ENCODE measurements around the gene FCHO2. TPM values are rescaled to one million over a fixed set of nuclear protein-coding genes. Genes with fewer than 3 reads are reported as not detected.
A peak's percentile ranks its signal among the peaks of the same experiment; 100 is the strongest.

Gene FCHO2
- total RNA-seq, 1 experiment from 2014 or later = 12.0 TPM

DNA sequence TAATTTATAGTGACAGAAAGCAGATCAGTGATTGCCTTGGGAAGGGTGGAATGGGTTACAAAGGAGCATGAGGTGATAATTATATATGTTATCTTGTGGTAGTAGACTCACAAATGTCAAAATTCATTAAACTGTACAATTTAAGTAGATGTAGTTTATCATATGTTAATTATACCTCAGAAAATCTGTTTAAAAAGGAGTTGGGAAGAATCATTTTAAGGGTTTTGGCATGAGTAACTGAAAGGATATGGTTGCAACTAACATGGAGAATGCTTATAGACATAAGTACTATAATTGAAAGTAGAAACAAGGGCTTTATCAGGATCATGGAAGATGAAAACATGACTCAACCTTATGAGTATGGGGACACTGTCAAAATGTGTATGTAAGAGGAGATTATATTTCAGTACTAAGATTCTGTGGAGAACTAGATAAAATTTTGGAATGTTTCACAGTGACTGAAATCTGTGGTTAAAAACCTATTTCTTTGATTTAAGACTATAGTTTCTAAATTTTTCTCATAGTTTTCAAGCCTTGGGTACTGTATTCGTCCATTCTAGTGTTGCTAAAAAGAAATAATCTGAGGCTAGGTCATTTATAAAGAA is 73.3 kb downstream of the FCHO2 start:
- DNase-seq (ENCODE audit: low read depth) = no peak

DNA sequence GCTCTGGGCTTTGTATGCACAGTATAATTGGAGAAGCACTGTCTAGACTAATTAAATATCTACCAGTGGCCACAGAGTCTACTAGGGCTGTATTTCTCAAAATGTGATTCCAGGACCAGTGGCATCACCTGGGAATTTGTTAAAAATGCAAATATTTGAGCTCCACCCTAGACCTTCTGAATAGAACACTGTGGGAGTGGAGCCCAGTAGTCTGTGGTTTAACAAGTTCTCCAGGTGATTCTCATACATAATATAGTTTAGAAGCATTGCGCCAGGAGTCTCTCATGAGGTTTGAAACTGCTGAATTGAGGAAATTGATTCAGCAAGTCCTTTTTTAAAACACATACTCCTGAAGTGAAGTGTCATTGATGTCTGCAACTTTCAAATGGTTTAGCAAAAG is 74.7 kb downstream of the FCHO2 start:
- no peak for DNase-seq (ENCODE audit: low read depth)

DNA sequence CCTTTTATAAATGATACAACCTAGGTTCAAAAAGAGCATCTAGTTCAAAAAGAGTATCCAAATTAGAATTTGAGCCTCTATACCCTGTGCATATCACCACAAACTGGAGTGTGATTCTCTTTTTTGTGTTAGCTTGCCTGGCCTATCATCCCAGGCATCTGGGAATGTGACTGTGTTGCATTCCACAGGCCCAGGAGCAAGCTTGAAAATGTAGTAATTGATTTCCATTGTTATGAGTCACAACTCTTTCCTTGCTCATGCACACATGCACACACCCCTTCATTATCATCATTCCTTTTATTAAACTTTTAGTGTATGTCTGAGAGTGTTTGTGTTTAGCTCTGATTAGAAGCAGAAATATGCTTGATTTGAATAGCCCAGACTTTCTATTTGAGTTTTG is 75.2 kb downstream of the FCHO2 start:
- peak; percentile 81 for DNase-seq (ENCODE audit: low read depth)

DNA sequence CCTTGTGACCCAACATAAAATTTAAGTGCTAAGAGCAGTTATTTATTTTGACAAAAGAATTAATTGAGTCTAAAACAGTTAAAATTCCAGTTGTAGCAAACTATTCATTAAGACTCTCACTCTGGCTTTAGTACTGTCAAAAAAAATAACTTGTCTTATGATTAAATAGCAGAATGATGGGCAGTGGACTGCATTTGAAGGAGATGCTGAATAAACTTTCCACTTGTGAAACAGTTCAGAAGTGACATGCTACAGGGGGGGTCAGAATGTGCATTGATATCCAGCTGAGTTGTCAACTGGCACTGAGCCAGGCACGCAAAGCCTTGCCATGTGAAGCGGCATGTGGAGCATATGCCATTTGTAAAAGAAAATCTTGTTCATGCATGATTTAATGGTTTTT is 76.0 kb downstream of the FCHO2 start:
- peak; percentile 90 for DNase-seq (ENCODE audit: low read depth)

DNA sequence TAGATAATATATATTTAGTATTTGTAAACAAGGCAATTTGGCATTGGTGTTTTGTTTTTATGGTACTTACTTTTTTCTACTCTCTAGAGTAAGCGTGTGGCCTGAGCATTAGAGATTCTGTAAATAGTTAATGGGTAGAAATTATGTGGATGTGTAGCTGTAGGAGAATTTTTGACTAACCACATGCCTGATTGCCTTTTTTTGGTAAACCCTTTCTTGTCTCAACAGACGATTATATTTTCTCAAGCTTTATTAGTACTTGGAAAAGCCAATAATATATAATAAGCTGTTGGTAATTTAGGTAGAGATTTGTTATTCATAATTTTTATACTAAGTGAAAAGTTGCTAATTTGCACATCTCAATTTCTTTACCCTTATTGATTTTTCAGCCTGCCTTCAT is 76.8 kb downstream of the FCHO2 start:
- DNase-seq (ENCODE audit: low read depth) = no peak

DNA sequence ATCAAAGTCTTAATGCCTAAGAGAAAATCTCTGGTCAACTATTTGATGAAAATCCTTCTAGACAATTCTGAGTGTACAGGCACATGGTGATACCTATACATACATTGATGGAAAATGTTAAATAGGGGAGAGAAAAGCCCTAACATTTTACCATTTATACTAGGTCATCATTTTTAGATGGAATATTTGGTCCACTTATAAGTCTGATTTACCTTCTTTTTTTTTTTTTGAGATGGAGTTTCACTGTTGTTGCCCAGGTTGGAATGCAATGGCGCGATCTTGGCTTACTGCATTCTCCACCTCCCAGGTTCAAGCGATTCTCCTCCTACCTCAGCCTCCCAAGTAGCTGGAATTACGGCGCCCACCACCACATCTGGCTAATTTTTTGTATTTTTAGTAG is 81.7 kb downstream of the FCHO2 start:
- no peak for DNase-seq (ENCODE audit: low read depth)

DNA sequence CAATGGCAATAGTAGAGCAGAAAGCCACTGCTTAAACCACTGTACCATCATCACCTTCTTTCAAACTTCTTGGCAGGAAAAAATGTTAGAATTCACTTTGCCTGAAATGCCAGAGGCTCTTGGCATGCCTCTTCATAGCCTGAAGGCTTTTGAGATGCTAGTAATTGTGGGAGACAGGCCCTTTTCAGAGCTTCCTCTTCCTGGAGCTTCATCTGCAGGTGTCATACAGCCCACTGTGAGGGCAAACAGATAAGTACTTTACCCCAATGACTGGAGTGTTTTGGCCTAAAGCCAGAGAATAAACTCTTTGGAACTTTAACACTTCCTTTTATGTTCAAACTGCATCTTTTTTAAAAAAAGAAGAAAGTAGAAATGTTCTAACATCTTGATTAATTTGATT is 83.2 kb downstream of the FCHO2 start:
- DNase-seq (ENCODE audit: low read depth) = peak; percentile 11

DNA sequence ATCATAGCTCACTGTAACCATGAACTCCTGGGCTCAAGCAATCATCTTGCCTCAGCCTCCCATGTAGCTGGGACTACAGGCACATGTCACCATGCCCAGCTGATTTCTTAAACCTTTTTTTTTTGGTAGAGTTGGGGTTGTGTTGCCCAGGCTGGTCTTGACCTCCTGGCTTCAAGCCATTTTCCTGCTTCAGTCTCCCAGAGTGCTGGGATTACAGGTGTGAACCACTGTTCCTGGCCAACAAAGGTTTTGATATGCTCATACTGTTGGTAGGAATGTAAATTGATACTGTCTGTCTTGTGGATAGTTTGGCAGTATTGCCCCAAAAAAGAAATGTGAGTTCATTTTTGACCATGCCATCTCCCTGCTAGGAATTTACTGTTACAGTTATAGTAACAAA is 87.2 kb downstream of the FCHO2 start:
- DNase-seq (ENCODE audit: low read depth) = no peak

DNA sequence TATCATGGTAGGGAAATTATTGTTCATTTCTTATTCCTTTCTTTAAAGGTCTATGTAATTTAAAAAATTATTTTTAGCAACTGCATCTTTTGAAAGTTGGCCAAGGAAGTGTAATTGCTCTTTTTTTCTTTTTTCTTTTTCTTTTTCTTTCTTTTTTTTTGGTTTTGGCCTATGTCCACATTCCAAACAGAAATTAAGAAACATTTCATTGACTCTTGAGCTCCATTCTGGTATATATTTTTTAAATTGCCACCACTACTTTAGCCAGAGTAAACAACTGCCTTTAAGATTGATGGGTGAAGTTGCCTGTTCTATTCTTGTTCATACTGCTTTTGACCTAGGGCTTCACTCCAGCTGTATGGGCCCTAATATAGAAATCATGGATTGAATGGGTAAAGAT is 88.7 kb downstream of the FCHO2 start:
- no peak for DNase-seq (ENCODE audit: low read depth)

DNA sequence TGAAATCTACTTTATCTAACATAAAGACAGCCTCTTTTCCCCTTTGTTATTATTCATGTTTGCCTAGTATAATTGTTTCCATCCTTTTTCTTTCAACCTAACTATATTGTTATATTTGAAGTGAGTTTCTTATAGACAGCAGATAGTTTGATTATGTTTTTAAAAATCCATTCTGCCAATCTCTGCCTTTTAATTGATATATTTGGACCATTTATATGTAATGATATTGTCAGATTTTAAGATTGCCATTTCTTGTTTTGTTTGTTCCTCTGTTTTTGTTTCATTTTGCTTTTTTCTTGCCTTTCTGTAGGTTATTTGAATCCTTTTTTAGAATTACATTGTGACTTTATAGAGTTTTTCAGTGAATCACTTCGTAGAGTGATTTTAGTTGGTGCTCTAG is 89.8 kb downstream of the FCHO2 start:
- DNase-seq (ENCODE audit: low read depth) = no peak

DNA sequence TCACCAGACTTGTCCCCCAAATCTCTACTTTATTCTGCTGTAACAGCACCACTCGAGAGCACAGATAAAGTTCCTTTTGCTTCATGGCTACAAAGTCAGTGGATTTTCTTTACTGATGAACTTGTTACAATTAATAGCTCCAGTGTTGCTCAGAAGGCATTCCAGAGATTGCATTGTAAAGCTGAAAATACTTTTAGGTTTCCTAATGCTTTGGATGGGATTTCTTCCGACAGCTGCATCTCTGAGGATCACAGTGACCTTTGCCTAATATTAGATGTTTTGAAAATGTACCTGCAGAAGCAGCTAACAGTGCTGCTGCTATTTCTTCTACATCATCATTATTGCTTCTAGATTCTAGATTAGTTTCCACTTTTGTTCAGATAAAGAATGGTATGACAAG is 105.8 kb downstream of the FCHO2 start:
- DNase-seq (ENCODE audit: low read depth) = no peak

DNA sequence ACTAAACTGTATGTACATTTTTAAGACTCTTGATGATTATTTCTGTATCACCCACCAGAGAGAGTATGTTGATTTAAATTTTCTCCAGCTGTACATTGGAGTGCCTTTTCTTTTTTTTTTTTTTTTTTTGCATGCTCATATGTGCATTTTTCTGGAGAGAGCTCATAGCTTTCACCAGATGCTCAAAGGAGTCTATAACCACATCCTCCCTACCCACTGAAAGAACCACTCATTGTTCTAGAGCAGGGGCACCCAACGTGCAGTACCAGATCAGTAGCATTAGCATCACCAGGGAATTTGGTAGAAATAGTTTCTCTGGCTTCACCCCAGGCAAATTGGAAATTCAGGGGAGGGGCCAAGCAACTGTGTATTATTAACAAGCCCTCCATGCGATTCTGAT is 110.6 kb downstream of the FCHO2 start:
- peak; percentile 85 for DNase-seq (ENCODE audit: low read depth)

DNA sequence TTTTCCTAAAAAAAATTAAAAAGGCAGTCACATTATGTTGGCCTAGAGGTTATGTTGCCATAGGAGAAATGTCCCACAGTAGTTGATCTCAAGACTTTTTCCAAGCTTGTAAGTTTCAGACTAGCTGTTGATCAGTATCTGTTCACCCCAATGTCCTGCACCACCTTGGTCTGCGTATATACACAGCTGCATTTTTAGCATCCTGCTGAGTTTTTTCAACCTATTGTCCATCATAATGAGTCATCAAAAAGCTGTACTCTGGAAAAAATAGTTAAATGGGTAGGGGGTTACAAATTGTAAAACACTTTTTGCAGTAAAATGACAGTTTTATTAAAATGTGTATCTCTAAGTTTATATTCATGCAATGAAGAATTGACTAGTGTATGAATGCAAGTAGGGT is 111.4 kb downstream of the FCHO2 start:
- peak; percentile 15 for DNase-seq (ENCODE audit: low read depth)

DNA sequence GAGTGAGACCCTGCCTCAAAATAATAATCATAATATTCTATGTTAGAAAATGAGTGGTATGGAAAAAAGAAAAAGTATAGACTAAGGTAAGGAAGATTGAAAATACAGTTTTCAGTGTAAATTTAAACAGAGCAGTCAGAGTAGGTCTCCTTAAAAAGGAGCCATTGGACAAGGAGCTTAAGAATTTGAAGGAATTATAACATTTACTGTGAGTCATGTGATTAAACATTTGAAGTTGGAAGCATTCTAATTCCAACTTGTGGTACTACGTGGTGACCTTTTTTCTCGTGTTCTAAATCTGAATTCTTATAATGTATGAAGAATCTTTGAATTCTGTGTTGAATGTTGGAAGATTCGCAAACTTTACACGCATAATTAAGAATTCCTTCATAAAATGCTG is 125.3 kb downstream of the FCHO2 start:
- DNase-seq (ENCODE audit: low read depth) = no peak

DNA sequence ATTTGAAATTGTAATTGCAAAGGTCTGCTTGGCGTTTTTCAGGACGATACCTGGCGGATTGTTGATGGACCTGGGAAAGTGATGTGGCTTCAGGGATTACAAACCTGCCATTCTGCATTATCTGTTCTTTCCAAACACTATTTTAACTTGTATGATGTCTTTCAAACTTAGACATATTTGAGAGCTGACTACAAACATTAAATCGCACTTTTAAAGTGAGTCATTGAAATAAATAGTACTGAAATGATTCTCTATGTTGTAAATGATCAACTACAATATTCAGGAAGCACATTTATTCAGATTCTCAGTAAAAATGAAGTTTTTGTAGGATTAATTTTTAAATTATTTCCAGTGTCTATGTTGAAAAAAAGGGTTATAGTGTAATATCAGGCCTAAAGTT is 132.2 kb downstream of the FCHO2 start:
- no peak for DNase-seq (ENCODE audit: low read depth)

DNA sequence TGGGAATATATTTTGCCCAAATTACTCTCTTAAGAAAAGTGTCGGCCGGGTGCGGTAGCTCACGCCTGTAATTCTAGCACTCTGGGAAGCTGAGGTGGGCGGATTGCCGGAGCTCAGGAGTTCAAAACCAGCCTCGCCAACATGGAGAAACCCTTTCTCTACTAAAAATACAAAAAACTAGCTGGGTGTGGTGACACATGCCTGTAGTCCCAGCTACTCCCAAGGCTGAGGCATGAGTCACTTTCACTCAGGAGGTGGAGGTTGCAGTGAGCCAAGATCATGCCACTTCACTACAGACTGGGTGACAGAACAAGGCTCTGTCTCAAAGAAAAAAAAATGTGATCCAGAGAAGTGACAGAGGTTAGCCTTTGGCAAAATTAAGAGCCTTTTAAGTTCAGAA is 138.1 kb downstream of the FCHO2 start:
- peak; percentile 81 for DNase-seq (ENCODE audit: low read depth)

DNA sequence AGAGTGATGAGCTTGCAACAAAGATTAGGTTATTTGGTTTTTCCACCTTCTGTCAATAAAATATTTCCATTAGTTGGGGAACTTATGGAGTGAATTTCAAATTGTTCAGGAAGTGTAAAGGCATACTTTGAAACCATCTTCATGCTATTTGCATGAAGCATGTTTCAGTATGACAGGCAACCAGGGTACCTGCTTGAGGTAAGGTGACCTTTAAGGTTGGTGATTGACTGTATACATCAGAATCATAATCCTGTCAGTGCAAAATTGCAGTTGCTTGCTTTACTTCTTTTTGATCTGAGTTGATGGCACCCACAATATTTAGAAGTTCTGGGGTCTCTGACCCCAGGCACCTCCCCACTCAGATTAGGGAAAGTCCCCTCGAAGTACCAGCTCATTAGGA is 138.6 kb downstream of the FCHO2 start:
- DNase-seq (ENCODE audit: low read depth) = no peak

DNA sequence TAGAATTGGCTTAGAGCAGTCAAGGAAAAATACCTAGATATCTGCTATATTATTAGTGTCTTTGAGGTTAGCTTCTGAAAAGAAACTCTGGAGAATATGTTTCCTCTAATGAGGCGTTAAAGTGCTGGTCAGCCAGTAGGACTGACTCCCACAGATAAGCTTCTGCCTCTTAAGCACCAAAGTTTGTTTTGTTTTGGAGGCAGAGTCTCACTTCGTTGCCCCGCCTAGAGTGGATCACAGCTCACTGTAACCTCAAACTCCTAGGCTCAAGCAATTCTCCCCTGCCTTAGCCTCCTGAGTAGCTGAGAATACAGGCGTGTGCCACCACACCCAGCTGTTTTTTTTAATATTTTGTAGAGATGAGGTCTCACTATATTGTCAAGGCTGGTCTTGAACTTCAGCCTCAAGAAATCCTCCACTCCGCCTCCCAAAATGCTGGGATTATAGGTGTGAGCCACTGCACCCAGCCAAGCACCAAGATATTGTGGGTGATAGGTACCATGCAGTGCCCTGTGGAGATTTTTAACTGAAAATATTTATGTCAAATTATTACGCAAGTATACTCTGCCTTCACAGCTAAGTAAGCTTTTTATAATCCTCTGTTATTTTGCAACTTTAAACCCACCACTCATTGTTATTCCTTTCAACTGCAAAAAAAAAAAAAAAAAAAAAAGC is 139.9 kb downstream of the FCHO2 start:
- no peak for DNase-seq (ENCODE audit: low read depth)

DNA sequence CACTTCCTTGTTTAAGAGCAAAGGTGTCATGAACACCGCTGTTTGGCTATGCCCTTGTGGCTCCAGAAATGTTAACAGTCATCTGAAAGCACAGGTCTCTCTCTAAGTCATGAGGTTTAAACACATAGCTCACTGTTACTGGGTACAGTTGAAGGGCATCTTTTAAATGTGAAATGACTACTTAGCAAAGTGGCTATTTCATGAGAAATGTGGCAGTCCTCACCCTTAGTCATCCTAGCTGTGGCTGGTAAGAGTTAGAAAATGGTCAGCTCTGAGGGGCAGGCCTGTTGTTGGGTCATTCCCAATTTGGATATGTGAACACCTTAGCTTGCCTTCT is 140.4 kb downstream of the FCHO2 start:
- DNase-seq (ENCODE audit: low read depth) = no peak

DNA sequence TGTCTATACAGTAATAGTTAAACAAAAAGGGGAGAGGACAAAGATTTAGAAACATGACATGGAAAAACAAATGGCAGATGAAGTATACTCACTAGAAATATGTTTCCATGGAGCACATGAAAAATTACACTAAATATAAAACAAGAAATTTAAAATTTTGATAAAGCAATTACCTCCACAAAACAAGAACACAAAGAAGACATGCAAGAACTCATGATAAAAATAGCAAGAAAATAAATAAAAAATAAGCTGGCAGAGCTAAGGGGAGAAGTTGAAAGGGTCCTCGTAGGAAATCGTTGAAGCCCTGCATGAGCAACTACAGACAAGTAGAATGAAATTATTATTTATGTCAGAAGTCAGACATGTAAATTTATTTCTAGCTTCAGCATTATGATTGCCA is 141.9 kb downstream of the FCHO2 start:
- DNase-seq (ENCODE audit: low read depth) = no peak

DNA sequence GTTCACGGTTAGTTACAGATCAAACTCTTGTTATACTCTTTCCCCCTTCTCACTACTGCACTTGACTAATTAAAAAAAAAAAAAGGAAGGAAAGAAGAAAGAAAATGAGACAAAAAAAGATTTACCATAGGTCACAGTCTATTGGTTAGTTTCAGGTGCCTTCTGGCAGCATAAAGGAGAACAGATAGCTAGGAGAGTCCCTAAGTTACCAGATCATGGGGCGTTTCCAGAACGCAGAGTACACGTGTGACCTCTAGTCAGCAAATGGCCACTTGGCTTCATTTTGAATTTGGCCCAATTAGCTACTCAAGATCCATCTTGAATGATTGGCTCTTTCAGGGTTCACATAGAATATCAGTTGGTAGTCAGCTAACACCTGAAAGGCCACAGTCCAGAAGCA is 144.3 kb downstream of the FCHO2 start:
- no peak for DNase-seq (ENCODE audit: low read depth)

DNA sequence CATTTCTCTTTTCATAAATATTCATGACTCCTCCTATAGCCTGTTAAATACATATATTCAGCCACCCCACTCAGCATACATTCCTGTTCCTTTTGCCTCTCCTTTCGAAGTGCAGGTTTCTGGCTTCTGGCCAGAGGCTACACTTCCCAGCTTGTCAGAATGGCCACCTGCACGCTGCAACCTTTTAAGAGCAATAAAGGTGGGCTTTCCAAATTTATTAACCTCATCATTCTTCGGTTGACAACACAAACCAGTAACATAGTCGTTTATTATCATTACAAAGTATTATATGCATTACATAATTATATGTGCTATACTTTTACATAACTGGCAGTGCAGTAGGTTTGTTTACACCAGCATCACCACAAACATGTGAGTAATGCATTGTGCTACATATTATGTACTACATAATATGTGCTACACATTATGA is 148.0 kb downstream of the FCHO2 start:
- DNase-seq (ENCODE audit: low read depth) = no peak

DNA sequence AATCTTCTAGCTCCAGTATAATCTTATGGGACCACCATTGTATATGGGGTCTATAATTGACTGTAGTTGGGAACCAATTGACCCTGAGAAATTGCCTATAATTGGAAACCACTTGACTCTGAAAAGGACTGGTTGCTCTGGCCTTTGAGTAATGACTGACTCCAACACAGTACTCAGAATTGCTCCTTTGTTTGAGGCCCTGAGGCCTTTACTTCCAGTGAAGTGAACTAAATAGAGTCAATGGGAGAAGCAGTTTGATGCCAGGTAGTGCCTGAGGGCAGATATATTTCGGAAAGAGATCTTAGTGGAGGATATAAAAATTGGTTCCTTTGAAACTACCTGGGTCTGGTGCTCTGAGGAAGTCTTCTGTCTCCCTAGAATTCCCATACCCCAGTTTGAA is 148.5 kb downstream of the FCHO2 start:
- DNase-seq (ENCODE audit: low read depth) = no peak

DNA sequence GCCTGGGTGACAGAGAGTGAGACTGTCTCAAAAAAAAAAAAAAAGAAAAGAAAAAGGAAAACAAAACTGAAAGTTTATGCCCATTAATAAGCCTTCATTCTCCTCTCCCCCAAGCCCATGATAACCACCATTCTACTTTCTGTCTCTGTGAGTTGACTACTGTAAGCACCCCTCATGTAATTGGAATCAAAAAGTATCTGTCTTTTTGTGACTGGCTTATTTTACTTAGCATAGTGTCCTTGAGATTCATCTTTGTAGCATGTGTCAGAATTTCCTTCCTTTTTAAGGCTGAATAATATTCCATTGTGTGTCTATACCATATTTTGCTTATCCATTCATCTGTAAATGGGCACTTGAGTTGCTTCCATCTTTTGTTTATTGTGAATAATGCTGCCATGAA is 150.5 kb downstream of the FCHO2 start:
- peak; percentile 37 for DNase-seq (ENCODE audit: low read depth)

Measured in RPMI7951 (cell line).